ENCODE results near the gene DQX1. TPM values are rescaled to one million over a fixed set of nuclear protein-coding genes. Genes with fewer than 3 reads are reported as not detected.

Gene DQX1
- total and polyA plus RNA-seq, 9 donors = 0.04 to 1.3 (median 0.20) TPM; not detected in 1

DNA sequence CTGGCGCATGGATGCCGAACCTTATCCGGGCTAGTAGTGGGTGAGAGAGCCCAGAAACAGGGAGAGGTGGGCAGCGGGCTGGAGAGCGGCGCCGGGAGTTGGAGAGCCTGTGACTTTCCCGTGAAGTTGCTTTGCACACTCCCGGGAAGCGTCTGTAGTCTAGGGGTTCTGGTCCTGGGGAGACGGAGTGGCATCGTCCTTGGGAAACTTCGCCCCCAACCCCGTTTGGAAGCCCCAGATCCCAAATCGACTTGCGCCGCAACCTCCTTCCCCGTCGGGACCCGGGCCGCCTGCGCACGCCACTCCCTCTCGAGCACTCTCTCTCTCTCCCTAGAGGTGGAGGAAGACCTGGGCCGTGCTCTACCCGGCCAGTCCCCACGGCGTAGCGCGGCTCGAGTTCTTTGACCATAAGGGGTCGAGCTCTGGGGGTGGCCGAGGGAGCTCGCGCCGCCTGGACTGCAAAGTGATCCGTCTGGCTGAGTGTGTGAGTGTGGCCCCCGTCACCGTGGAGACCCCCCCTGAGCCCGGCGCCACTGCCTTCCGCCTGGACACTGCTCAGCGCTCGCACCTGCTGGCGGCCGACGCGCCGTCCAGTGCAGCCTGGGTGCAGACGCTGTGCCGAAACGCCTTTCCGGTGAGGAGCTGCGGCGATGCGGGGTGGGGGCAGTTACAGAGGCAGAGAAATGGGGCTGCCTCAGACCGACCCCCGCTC lies 28.9 kb upstream of the DQX1 start:
- H3K27ac ChIP-seq (ENCODE audit: low read length) = peak overlapping the region; percentile 42
- peaks cover 26% of the 10 kb centered on the region for H3K4me1 ChIP-seq (ENCODE audit: control insufficient read depth, insufficient read depth, low read length)
- H3K9me3 ChIP-seq (replicated peaks; ENCODE audit: control insufficient read depth, low read depth, low read length) = no peaks in the 10 kb centered on the region
- peak overlapping the region; percentile 71 for H3K4me3 ChIP-seq (ENCODE audit: low read length)
- H3K27me3 ChIP-seq (ENCODE audit: control insufficient read depth, insufficient read depth, low read length) = peaks cover 4% of the 10 kb centered on the region
- H3K36me3 ChIP-seq (ENCODE audit: control insufficient read depth, insufficient read depth, low read length) = peaks cover 6% of the 10 kb centered on the region
- peak; percentile 53 for DNase-seq
- WGBS (ENCODE audit: insufficient coverage) = under 1% methylated on average over 36 of the region's 58 CpGs

- Histone ChIP-seq H3K4me1 (ENCODE audit: control insufficient read depth, insufficient read depth, low read length) (peaks cover 34% of the 10 kb centered on the region), H3K9me3 (replicated peaks; ENCODE audit: control insufficient read depth, low read depth, low read length) (no peaks in the 10 kb centered on the region), H3K27me3 (ENCODE audit: control insufficient read depth, insufficient read depth, low read length) (peaks cover 7% of the 10 kb centered on the region), H3K4me3 (ENCODE audit: low read length) (peak within 1 kb of the TSS; percentile 71), H3K27ac (ENCODE audit: low read length) (peak within 1 kb of the TSS; percentile 67), H3K36me3 (ENCODE audit: control insufficient read depth, insufficient read depth, low read length) (peaks cover 6% of the 10 kb centered on the region)
- under 1% methylated on average over 66 of the region's 73 CpGs for WGBS (ENCODE audit: insufficient coverage)
- peak; percentile 96 for DNase-seq
These were observed 28.1 kb upstream of the DQX1 start, which contains the start of the genes DOK1 and LOXL3 for GRCh38 chr2:74553892-74554819. Gene DOK1 (plus strand): TSS chr2:74554720. CDS start chr2:74554755, 35 bp downstream. Gene LOXL3 (minus strand): TSS chr2:74553942. CDS start chr2:74552634, 1,308 bp downstream.

DNA sequence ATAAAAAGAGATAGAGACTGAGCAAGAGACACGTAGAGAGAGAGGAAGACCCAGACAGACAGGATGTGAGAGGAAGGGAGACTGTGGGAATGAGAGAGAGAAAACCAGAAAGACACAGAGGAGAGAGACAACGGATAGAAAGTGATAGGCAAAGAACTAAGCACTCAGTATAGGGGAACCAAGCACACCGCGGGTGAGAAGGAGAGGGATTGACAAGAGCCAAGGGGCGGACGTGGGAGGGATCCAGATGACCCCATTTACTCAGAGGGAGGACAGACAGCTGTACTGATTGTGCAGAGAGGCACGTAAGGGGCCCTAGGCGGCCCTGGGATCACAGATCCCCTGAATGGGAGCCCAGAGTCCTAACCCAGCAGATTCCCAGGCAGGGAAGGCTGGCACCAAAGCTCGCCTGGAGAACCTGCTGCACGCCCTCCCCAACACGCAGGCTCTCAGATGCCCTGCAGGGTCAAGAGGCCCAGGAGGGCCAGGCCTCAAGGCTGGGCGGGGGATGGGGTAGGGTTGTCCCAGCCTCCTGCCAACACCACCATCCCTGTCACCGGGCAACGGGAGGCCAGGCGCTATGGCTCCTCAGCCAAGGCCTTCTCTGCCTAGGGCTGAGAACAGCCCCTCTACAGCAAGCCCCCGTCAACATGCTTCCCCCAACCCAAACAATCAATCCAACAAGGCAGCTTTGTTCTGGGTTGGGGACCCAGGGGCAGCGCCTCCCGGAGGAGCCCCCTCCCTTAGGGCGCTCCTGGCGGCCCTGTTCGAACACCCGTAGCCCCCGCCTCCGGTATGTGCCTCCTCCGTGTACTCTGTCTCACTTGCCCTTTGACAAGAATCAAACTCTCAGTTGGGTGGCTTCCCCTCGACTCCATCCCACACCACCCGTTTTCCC lies 27.1 kb upstream of the DQX1 start:
- H3K27ac ChIP-seq (ENCODE audit: low read length) = peak overlapping the region; percentile 67
- 20% methylated on average over 20 of the region's 27 CpGs for WGBS (ENCODE audit: insufficient coverage)
- peaks cover 40% of the 10 kb centered on the region for H3K4me1 ChIP-seq (ENCODE audit: control insufficient read depth, insufficient read depth, low read length)
- DNase-seq = peak; percentile 52
- H3K9me3 ChIP-seq (replicated peaks; ENCODE audit: control insufficient read depth, low read depth, low read length) = no peaks in the 10 kb centered on the region
- H3K4me3 ChIP-seq (ENCODE audit: low read length) = peak overlapping the region; percentile 71
- H3K36me3 ChIP-seq (ENCODE audit: control insufficient read depth, insufficient read depth, low read length) = peaks cover 6% of the 10 kb centered on the region
- peaks cover 9% of the 10 kb centered on the region for H3K27me3 ChIP-seq (ENCODE audit: control insufficient read depth, insufficient read depth, low read length)

GRCh38 chr2:74551942-74552913 lies 26.2 kb upstream of the DQX1 start:
- peaks cover 9% of the 10 kb centered on the region for H3K27me3 ChIP-seq (ENCODE audit: control insufficient read depth, insufficient read depth, low read length)
- WGBS (ENCODE audit: insufficient coverage) = 66% methylated on average over 20 of the region's 21 CpGs

GRCh38 chr2:74551530-74551929 lies 25.5 kb upstream of the DQX1 start:
- peaks cover 6% of the 10 kb centered on the region for H3K36me3 ChIP-seq (ENCODE audit: control insufficient read depth, insufficient read depth, low read length)

More at GRCh38 chr2:74551942-74552913, 26.2 kb upstream of the DQX1 start:
- Histone ChIP-seq H3K9me3 (replicated peaks; ENCODE audit: control insufficient read depth, low read depth, low read length) (no peaks in the 10 kb centered on the region), H3K36me3 (ENCODE audit: control insufficient read depth, insufficient read depth, low read length) (peaks cover 6% of the 10 kb centered on the region), H3K4me1 (ENCODE audit: control insufficient read depth, insufficient read depth, low read length) (peaks cover 43% of the 10 kb centered on the region), H3K4me3 (ENCODE audit: low read length) (no peak overlapping the region), H3K27ac (ENCODE audit: low read length) (no peak overlapping the region)
- DNase-seq = peak; percentile 5

GRCh38 chr2:74550231-74550630 lies 24.2 kb upstream of the DQX1 start:
- Histone ChIP-seq H3K4me3 (ENCODE audit: low read length) (no peak overlapping the region), H3K27me3 (ENCODE audit: control insufficient read depth, insufficient read depth, low read length) (peaks cover 9% of the 10 kb centered on the region), H3K4me1 (ENCODE audit: control insufficient read depth, insufficient read depth, low read length) (peaks cover 38% of the 10 kb centered on the region), H3K9me3 (replicated peaks; ENCODE audit: control insufficient read depth, low read depth, low read length) (no peaks in the 10 kb centered on the region), H3K27ac (ENCODE audit: low read length) (no peak overlapping the region), H3K36me3 (ENCODE audit: control insufficient read depth, insufficient read depth, low read length) (peaks cover 2% of the 10 kb centered on the region)
- 53% methylated on average over 3 of the region's 7 CpGs for WGBS (ENCODE audit: insufficient coverage)
- peak; percentile 5 for DNase-seq

More at GRCh38 chr2:74551530-74551929, 25.5 kb upstream of the DQX1 start:
- no peak overlapping the region for H3K27ac ChIP-seq (ENCODE audit: low read length)
- no peak for DNase-seq
- H3K4me1 ChIP-seq (ENCODE audit: control insufficient read depth, insufficient read depth, low read length) = peaks cover 43% of the 10 kb centered on the region
- no peak overlapping the region for H3K4me3 ChIP-seq (ENCODE audit: low read length)
- peaks cover 9% of the 10 kb centered on the region for H3K27me3 ChIP-seq (ENCODE audit: control insufficient read depth, insufficient read depth, low read length)
- no peaks in the 10 kb centered on the region for H3K9me3 ChIP-seq (replicated peaks; ENCODE audit: control insufficient read depth, low read depth, low read length)

DNA sequence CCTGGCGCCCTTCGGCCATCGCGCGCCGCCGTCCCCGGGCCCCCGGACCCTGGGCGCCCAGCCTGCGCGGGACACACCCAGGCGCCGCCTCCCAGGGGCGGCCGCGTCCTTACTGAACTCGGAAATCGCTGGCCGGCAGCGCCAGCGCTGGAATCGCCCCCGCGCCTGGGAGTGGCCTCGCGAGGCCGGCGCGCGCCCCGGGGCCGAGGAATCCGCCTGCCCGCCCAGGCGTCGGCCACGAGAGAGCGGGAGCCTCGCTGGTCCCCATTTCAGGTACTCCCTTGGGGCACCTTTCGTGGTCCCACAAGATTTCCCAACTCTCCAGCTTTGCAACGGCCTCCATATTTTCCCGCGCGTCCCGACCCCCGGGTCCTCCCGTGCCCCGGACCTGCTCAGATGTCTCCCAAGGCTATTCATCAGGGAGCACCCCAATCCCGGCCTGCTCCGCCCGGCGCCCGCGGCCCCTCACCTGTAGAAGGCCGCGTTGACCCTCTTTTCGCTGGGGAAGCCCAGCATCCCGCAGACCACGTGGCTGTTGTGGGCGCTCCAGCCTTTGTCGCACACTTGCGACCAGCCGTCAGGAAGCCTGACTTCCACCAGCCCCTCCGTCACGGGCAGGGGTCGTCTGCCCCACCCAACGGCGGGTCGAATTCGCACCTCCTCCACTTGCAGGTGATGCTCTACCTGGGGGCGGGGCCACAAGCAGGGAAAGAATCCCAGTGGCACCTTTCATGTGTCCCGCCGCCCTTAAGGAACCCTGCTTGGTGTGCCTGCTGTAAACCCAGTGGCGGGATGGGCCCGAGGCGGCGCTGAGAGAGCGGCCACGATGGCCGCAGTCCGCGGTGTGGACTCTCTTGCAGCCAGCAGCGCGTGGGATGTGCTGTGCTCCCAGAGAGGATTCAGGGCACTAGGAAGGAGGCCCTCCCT lies 23.1 kb upstream of the DQX1 start:
- H3K4me3 ChIP-seq (ENCODE audit: low read length) = peak overlapping the region; percentile 64
- peaks cover 9% of the 10 kb centered on the region for H3K27me3 ChIP-seq (ENCODE audit: control insufficient read depth, insufficient read depth, low read length)
- peak; percentile 87 for DNase-seq
- H3K36me3 ChIP-seq (ENCODE audit: control insufficient read depth, insufficient read depth, low read length) = peaks cover 2% of the 10 kb centered on the region
- 4% methylated on average over 85 of the region's 85 CpGs for WGBS (ENCODE audit: insufficient coverage)
- H3K9me3 ChIP-seq (replicated peaks; ENCODE audit: control insufficient read depth, low read depth, low read length) = no peaks in the 10 kb centered on the region
- peaks cover 35% of the 10 kb centered on the region for H3K4me1 ChIP-seq (ENCODE audit: control insufficient read depth, insufficient read depth, low read length)
- H3K27ac ChIP-seq (ENCODE audit: low read length) = peak overlapping the region; percentile 26

DNA sequence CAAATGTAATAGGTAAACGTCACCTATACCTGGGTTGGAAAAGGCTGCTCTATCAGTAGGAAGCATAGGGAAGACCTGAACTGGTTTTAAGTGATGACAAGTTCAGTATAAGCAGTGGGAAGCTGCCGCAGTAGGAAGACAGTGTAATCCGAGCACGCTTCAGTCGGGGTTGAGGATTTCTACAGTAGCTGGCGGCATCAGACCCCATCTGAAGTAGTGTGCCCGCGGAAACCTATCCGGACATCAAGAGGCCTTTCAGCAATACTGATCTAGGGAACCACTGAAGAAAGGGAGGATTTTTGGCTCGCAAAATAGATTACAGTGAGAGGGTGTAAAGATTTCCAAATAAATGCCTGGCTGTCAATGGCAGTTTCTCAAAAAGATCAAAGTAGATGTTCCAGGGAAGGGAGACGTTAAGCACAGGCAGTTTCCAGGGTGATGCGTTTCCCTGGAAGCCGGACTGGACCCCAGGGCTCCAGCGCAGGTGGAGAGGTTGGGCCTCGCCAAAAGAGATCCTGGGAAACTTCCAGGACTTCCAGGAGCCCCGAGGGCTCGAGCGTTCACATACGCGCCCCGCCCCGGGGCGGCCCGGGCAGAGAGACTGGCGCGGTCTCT lies 22.4 kb upstream of the DQX1 start:
- Histone ChIP-seq H3K27me3 (ENCODE audit: control insufficient read depth, insufficient read depth, low read length) (peaks cover 9% of the 10 kb centered on the region), H3K27ac (ENCODE audit: low read length) (peak overlapping the region; percentile 40), H3K9me3 (replicated peaks; ENCODE audit: control insufficient read depth, low read depth, low read length) (no peaks in the 10 kb centered on the region), H3K4me1 (ENCODE audit: control insufficient read depth, insufficient read depth, low read length) (peaks cover 31% of the 10 kb centered on the region), H3K4me3 (ENCODE audit: low read length) (peak overlapping the region; percentile 64), H3K36me3 (ENCODE audit: control insufficient read depth, insufficient read depth, low read length) (peaks cover 2% of the 10 kb centered on the region)
- 4% methylated on average over 25 of the region's 26 CpGs for whole genome bisulfite sequencing (ENCODE audit: insufficient coverage)
- peak; percentile 75 for DNase-seq
